A549 treated with AZD2906 at 1 μM for 4 hours (cell line): ENCODE data around the gene GBP3. TPM values are rescaled to one million over a fixed set of nuclear protein-coding genes. Genes with fewer than 3 reads are reported as not detected.

Experiments used
- total RNA-seq: library from RNA; stranded (reverse); fragments of 200-300 nt; extraction: Qiagen RNA extraction; gene quantifications from 5 replicates; pipeline ENCODE4 v1.2.3, GENCODE V29; 2022

Gene GBP3
- total RNA-seq = 0.67 to 1.4 TPM (median 0.95 TPM) in 5 replicates

GRCh38 chr1:89022167-89022959, at the start of gene GBP3:
TSS of gene GBP3 (minus strand) at chr1:89022866. CDS start at chr1:89020721, 2,145 bp downstream.

DNA sequence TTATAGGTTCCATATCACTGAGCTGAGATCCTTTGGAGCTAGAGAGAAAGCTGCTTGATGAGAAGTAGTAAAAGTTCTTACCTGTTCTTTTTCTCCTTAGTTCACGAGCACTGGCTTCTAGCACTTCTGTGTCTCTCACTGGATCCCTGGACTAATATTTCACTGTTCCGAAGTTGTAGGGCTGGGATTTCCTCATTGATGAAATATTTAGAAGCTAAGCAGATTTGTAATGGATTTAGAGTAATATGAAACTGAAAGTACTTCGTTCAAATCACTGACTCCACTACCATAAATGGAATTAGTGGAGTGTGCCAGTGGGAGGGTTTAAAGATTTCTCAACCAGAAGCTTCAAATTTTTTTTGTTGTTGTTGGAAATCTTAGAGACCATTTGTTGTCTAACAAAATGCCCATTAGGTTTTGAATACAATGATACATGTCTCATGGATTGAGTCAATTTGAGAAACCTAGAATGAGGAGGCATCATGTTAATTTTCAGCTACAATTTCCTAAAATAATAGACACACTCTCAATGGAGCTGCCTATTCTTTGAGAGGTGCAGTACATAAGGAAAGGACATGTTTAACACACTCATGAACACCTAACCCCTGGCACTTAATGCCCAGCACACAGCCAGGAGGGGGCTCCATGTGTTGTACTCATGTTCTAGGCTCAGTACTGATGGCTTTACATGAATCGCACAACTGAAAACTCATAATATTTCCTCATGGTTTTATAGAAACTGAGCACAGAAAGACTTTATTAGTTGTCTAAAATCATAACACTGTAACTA, 42.6 kb upstream of the GBP3 start, which contains the start of gene GBP1:
TSS of gene GBP1 (minus strand) at position 130 of the 790 bp plus-strand sequence. CDS start 1,974 bp downstream, outside the sequence.

Other genes with a start within 250 kb of the GBP3 start
- 23.5 to 31.1 TPM (median 23.9 TPM) in 5 replicates for gene GTF2B, start 131.3 kb downstream of the GBP3 start, total RNA-seq
- gene KYAT3, start 30.2 kb downstream of the GBP3 start, total RNA-seq = 7.1 to 8.2 TPM (median 7.4 TPM) in 5 replicates
- 1.9 to 2.8 TPM (median 2.1 TPM) in 5 replicates for gene RBMXL1, start 30.2 kb downstream of the GBP3 start, total RNA-seq
- 0.08 to 0.19 TPM (median 0.14 TPM) in 5 replicates for gene GBP1, start 42.3 kb upstream of the GBP3 start, total RNA-seq
- 0.59 to 1.3 TPM (median 0.65 TPM) in 5 replicates for gene GBP2, start 103.2 kb upstream of the GBP3 start, total RNA-seq
- not detected in 5 replicates for gene GBP7, start 153.1 kb upstream of the GBP3 start, total RNA-seq
- gene GBP4, start 176.1 kb upstream of the GBP3 start, total RNA-seq = 0.02 to 0.09 TPM in 2 of 5 replicates, not detected in the others
- gene GBP5, start 250.0 kb upstream of the GBP3 start, total RNA-seq = 0.05 to 0.06 TPM in 2 of 5 replicates, not detected in the others